ENCODE results near the gene COL19A1. TPM values are rescaled to one million over a fixed set of nuclear protein-coding genes. Genes with fewer than 3 reads are reported as not detected.

Gene COL19A1
- total and polyA plus RNA-seq, 9 of the 15 experiments (the other 6 are each of a cell fraction or from before 2014, with no cell fraction given): not detected

DNA sequence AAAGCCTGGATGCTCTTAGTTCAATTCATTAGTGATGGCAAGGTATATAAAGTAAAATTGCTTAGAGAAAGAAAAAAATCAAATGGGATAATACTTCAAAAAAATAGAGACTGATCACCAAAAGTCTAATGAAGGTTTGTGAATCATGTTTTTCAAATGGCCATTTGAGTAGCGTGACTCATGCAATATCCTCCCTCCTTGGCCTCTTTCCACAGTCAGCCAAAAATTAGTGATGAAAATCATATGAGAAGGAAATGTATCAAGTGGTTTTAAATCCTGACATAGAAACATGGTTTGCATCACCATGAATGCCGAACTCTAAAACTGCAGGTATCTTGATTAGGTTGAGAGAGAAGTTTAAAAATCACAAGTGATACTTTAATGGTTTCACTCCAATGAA is 1.2 kb upstream of the COL19A1 start (continued):
- TF ChIP-seq RBM22 (IDR thresholded peaks at IDR 0.05; ENCODE audit: low read depth, low read length, poor library complexity, severe bottlenecking) (no peak), CREB1 (IDR thresholded peaks at IDR 0.05) (no peak), CREB1 (CRISPR knock-in tag; IDR thresholded peaks at IDR 0.05) (no peak), ETV1 (tag; conservative IDR thresholded peaks at IDR 0.05; ENCODE audit: low read depth) (no peak), ZNF146 (CRISPR knock-in tag; IDR thresholded peaks at IDR 0.05; ENCODE audit: unreplicated experiment) (no peak)
- TF ChIP-seq, protein P1, sequence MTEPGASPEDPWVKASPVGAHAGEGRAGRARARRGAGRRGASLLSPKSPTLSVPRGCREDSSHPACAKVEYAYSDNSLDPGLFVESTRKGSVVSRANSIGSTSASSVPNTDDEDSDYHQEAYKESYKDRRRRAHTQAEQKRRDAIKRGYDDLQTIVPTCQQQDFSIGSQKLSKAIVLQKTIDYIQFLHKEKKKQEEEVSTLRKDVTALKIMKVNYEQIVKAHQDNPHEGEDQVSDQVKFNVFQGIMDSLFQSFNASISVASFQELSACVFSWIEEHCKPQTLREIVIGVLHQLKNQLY (CRISPR knock-in tag; conservative IDR thresholded peaks at IDR 0.05): no peak

DNA sequence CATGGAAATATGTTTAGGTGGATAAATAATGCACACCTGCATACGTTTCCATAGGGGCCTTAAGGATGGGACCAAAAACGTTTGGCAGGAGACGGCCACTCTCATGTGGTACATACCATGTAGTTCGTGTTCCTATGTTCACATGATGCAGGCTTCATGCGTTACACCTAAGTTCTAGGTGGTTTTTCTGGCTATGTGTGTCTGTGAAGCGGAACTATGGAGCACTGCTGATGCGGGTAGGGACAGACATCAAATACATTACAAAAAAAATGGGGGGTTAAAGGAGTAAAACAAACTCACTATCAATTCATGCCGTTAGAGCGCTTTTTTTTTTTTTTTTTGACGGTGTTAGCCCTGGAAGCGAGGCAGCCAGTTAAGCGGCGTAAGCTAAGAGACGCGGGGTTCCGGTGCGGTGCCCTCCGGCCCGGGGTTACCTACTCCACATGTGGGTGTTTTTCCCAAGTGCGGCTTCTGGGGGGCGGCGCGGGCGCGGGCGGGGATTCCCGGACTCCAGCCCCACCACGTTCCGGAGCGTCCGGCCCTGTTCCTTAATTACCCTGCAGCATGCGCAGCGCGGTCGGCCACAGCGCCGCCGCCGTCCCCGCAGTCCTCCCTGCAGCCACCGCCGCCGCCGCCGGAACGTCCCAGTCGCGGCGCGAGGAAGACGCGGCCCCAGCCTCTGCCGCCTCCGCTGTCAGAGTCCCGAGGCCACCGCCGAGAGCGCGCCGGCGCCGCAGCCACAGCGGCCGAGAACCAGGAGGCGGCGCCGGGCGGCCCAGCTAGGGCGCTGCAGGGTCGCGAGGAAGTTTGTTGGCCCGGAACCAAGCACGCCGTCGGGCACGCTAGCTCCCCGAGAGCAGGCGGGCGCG is 648 bp downstream of the COL19A1 start:
- peak overlapping the region; percentile 62 for H2AFZ ChIP-seq (ENCODE audit: low read depth, low read length)
- ATAC-seq (peak; percentile 96), FAIRE-seq (peak; percentile 11), DNase-seq (ENCODE audit: extremely low read depth in 1 of 4, low spot score in 3 of 4) (peak; percentile 7 to 59 (median 22))
- peaks cover 18 to 24% of the 10 kb centered on the region in 2 experiments for H3K27me3 ChIP-seq (ENCODE audit: control insufficient read depth in 2 of 2, insufficient read depth in 2 of 2, low read length in 2 of 2)
- H3K36me3 ChIP-seq (ENCODE audit: control insufficient read depth, insufficient read depth, low read length): no peaks in the 10 kb centered on the region
- no peaks in the 10 kb centered on the region for H4K20me1 ChIP-seq (replicated peaks; ENCODE audit: control insufficient read depth, insufficient read depth, low read length)
- H3K4me2 ChIP-seq (ENCODE audit: insufficient read depth, low read length): peak overlapping the region; percentile 22
- H3K9me1 ChIP-seq (ENCODE audit: control insufficient read depth, insufficient read depth, low read length): no peaks in the 10 kb centered on the region
- ChIA-PET POLR2A (interaction anchor here (0.8 kb wide), 1 partner anchor 23 kb away, joined by 4 read pairs; no protein-coding TSS in a partner anchor), CTCF (ENCODE audit: low intra/inter-chr PET ratio) (no interaction called here)
- H3K27ac ChIP-seq (ENCODE audit: extremely low read depth, low read depth, low read length): no peak overlapping the region
- intact Hi-C loops (cut with micrococcal nuclease) (loop anchor here (5.0 kb wide), 1 partner anchor 135 kb away; no protein-coding TSS in a partner anchor), in situ Hi-C loops (cut with MboI) (no loop called here)
- 8% methylated on average over 50 of the region's 80 CpGs for WGBS (ENCODE audit: insufficient coverage, low coverage, missing lambda C conversion rate)
- no TSS peak for BruUV-seq (replicated peaks)
- no peaks in the 10 kb centered on the region for H3K9me3 ChIP-seq (replicated peaks; ENCODE audit: control insufficient read depth, insufficient read depth, low read depth, low read length)
- peak overlapping the region in 1 of 2 experiments; percentile 55; a peak in 2 of 4 replicates for H3K9ac ChIP-seq (ENCODE audit: insufficient read depth in 1 of 2, low read depth in 2 of 2, low read length in 2 of 2)
- H3K4me3 ChIP-seq: peak overlapping the region; percentile 32
- peaks cover 4 to 13% of the 10 kb centered on the region in 2 experiments; a peak in 2 of 5 replicates for H3K4me1 ChIP-seq (replicated peaks in 1 of 2; ENCODE audit: control insufficient read depth in 2 of 2, insufficient read depth in 2 of 2, low read length in 2 of 2)
- no peaks in the 10 kb centered on the region for H3K79me2 ChIP-seq (ENCODE audit: control insufficient read depth, insufficient read depth, low read length)
- TF ChIP-seq ZNF589 (CRISPR knock-in tag; IDR thresholded peaks at IDR 0.05; ENCODE audit: low read depth) (no peak), PHTF2 (CRISPR knock-in tag; IDR thresholded peaks at IDR 0.05) (no peak), PURB (CRISPR knock-in tag; IDR thresholded peaks at IDR 0.05; ENCODE audit: low read depth) (no peak), PHB2 (IDR thresholded peaks at IDR 0.05; ENCODE audit: low read depth) (no peak), CXXC5 (CRISPR knock-in tag; IDR thresholded peaks at IDR 0.05) (peak; percentile 75)
- TF ChIP-seq, protein P2, sequence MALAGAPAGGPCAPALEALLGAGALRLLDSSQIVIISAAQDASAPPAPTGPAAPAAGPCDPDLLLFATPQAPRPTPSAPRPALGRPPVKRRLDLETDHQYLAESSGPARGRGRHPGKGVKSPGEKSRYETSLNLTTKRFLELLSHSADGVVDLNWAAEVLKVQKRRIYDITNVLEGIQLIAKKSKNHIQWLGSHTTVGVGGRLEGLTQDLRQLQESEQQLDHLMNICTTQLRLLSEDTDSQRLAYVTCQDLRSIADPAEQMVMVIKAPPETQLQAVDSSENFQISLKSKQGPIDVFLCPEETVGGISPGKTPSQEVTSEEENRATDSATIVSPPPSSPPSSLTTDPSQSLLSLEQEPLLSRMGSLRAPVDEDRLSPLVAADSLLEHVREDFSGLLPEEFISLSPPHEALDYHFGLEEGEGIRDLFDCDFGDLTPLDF (CRISPR knock-in tag; IDR thresholded peaks at IDR 0.05): no peak
- TF ChIP-seq, protein P3, sequence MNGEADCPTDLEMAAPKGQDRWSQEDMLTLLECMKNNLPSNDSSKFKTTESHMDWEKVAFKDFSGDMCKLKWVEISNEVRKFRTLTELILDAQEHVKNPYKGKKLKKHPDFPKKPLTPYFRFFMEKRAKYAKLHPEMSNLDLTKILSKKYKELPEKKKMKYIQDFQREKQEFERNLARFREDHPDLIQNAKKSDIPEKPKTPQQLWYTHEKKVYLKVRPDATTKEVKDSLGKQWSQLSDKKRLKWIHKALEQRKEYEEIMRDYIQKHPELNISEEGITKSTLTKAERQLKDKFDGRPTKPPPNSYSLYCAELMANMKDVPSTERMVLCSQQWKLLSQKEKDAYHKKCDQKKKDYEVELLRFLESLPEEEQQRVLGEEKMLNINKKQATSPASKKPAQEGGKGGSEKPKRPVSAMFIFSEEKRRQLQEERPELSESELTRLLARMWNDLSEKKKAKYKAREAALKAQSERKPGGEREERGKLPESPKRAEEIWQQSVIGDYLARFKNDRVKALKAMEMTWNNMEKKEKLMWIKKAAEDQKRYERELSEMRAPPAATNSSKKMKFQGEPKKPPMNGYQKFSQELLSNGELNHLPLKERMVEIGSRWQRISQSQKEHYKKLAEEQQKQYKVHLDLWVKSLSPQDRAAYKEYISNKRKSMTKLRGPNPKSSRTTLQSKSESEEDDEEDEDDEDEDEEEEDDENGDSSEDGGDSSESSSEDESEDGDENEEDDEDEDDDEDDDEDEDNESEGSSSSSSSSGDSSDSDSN (IDR thresholded peaks at IDR 0.05; ENCODE audit: borderline replicate concordance in 1 of 2, low read depth in 2 of 2, low read length in 2 of 2): peak; percentile 87 to 95
- TF ChIP-seq, protein P4, sequence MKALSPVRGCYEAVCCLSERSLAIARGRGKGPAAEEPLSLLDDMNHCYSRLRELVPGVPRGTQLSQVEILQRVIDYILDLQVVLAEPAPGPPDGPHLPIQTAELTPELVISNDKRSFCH (CRISPR knock-in tag; IDR thresholded peaks at IDR 0.05): no peak
- TF ChIP-seq, protein P4 (tag; IDR thresholded peaks at IDR 0.05): peak; percentile 37; the same call in 1 of the 2 replicates
